KMS-11 (cell line): ENCODE data around the gene SPATA19.

Experiments used
- H2AFZ ChIP-seq: fragments of 200-600 bp; sonication (generic); 2 replicates; pipeline ENCODE4 v1.6.1; 2016; ENCODE audit warnings: antibody characterized with exemption, mixed run types, low read depth
- H3K27ac ChIP-seq: fragments of 200-600 bp; sonication (generic); 2 replicates; pipeline ENCODE4 v1.6.1; 2016; ENCODE audit warnings: mild to moderate bottlenecking, mixed run types
- H3K27me3 ChIP-seq: fragments of 200-600 bp; sonication (generic); 2 replicates; pipeline ENCODE4 v1.6.1; 2017; ENCODE audit warnings: mild to moderate bottlenecking, low read depth, mixed run types, moderate library complexity; ENCODE audit not compliant: insufficient read depth
- H3K36me3 ChIP-seq: fragments of 200-600 bp; sonication (generic); 2 replicates; pipeline ENCODE4 v1.6.1; 2017; ENCODE audit warnings: mild to moderate bottlenecking, mixed run types; ENCODE audit not compliant: insufficient read depth
- H3K4me1 ChIP-seq: fragments of 200-600 bp; sonication (generic); 2 replicates; pipeline ENCODE4 v1.6.1; 2016; ENCODE audit warnings: mild to moderate bottlenecking, low read depth, mixed run types; ENCODE audit not compliant: poor library complexity, severe bottlenecking
- H3K4me2 ChIP-seq: fragments of 200-600 bp; sonication (generic); 2 replicates; pipeline ENCODE4 v1.7.0; 2016; ENCODE audit warnings: mild to moderate bottlenecking, mixed run types
- H3K4me3 ChIP-seq: fragments of 200-600 bp; sonication (generic); IDR thresholded peaks from 2 replicates; pipeline ENCODE4 v1.6.1; 2017; ENCODE audit warnings: low read depth, low read length, mixed read lengths; ENCODE audit not compliant: insufficient read depth
- H3K79me2 ChIP-seq: fragments of 200-600 bp; sonication (generic); 2 replicates; pipeline ENCODE4 v1.6.1; 2016; ENCODE audit warnings: low read depth, mixed run types; ENCODE audit not compliant: insufficient read depth
- H3K9ac ChIP-seq: fragments of 200-600 bp; sonication (generic); 2 replicates; pipeline ENCODE4 v1.6.1; 2016; ENCODE audit warnings: mild to moderate bottlenecking, mixed run types
- H4K20me1 ChIP-seq: fragments of 200-600 bp; sonication (generic); 2 replicates; pipeline ENCODE4 v1.6.1; 2016; ENCODE audit warnings: mild to moderate bottlenecking, mixed run types; ENCODE audit not compliant: insufficient read depth
- TF ChIP-seq, protein P1 (sequence below): fragments of 200-600 bp; sonication (generic); conservative IDR thresholded peaks from 2 replicates; pipeline ENCODE4 v1.6.1; 2017; ENCODE audit warnings: low read depth, mild to moderate bottlenecking, antibody characterized with exemption, low read length, moderate library complexity, mixed read lengths

The SPATA19 gene

DNA sequence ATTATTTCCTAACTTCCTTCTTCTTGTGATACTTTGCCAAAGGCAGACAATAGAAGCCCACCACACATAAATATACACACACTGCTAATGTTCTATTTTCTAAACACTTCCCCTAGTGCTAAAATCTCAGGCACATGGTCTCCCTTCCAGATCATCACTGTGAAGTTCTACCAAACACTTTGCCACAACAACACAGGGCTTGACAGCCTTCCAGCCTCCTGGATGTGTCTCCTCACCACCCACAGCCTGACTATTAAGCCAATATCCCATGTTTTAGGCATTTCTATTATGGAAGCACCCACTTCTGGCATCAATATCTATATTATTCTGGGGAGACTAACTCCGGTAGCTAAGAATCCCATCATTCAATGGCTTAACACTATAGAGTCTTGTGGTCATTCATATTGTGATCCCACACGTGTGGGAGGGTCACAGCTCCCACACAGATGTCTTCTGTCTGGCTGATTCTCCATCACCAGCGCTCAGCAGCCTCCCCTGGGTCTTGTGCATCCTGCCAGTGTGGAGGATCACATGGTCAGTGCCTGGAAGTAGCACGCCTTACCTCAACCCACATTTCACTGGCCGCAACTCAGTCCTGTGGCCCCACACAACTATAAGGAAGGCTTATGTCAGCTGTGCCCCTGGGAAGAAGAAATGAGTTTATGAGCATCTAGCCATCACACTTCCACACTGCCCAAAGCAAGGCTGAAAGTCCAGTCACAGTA is 29.0 kb downstream of the SPATA19 start:
- H3K27me3 ChIP-seq, result no peaks in the 10 kb centered on the region
- H3K4me3 ChIP-seq, result no peak overlapping the region
- H3K36me3 ChIP-seq, result no peaks in the 10 kb centered on the region
- H3K4me2 ChIP-seq, result no peak overlapping the region
- H4K20me1 ChIP-seq, result no peaks in the 10 kb centered on the region
- H3K4me1 ChIP-seq, result no peaks in the 10 kb centered on the region
- TF ChIP-seq, protein P1, sequence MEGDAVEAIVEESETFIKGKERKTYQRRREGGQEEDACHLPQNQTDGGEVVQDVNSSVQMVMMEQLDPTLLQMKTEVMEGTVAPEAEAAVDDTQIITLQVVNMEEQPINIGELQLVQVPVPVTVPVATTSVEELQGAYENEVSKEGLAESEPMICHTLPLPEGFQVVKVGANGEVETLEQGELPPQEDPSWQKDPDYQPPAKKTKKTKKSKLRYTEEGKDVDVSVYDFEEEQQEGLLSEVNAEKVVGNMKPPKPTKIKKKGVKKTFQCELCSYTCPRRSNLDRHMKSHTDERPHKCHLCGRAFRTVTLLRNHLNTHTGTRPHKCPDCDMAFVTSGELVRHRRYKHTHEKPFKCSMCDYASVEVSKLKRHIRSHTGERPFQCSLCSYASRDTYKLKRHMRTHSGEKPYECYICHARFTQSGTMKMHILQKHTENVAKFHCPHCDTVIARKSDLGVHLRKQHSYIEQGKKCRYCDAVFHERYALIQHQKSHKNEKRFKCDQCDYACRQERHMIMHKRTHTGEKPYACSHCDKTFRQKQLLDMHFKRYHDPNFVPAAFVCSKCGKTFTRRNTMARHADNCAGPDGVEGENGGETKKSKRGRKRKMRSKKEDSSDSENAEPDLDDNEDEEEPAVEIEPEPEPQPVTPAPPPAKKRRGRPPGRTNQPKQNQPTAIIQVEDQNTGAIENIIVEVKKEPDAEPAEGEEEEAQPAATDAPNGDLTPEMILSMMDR, result no peak
- H3K79me2 ChIP-seq, result no peaks in the 10 kb centered on the region
- H2AFZ ChIP-seq, result no peak overlapping the region
- no peak overlapping the region for H3K9ac ChIP-seq
- H3K27ac ChIP-seq, result no peak overlapping the region

DNA sequence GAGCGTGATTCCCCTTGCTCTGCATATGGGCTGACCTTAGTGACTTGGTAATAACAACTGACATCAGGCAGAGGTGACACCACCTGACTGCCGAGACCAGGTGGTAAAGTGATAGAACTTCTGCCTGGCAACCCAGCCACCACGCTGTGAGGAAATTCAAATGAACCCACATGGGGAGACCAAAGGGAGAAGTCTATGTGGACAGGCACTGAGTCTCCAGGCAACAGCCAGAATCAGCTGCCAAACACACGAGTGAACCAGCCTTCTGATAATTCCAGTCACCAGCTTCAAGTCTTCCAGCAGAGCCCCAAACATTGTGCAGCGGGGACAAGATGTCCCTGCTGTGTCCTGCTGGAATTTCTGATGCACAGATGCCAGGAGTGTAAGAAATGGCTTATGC is 29.7 kb downstream of the SPATA19 start:
- TF ChIP-seq, protein P1, result no peak
- no peaks in the 10 kb centered on the region for H4K20me1 ChIP-seq
- H3K27ac ChIP-seq, result no peak overlapping the region
- no peaks in the 10 kb centered on the region for H3K36me3 ChIP-seq
- no peak overlapping the region for H2AFZ ChIP-seq
- H3K79me2 ChIP-seq, result no peaks in the 10 kb centered on the region
- H3K4me1 ChIP-seq, result no peaks in the 10 kb centered on the region
- H3K4me2 ChIP-seq, result no peak overlapping the region
- H3K4me3 ChIP-seq, result no peak overlapping the region
- no peaks in the 10 kb centered on the region for H3K27me3 ChIP-seq
- H3K9ac ChIP-seq, result no peak overlapping the region

DNA sequence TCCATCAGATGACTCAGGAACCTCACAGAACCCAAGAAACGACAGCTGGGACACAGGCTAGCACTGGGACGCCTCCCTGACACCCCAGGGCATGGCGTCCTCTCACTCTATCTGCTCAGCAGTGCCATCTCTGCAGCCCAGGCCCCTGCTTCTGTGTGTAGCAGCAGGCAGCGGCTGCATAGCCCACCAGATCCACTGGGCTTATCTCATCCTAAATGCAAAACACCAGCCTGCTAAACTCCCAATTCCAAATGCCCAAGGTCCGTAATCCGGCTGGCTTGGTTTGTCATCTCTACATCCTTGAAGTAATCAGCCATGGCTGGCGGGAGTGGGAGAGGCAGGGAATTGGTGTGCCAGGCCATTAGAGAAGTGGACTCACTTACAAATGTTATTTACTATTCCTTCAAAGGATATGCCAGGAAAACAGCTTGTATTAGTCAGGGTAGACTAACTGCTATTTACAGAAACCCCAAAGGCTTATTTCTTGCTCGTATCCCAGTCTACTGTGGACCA is 30.7 kb downstream of the SPATA19 start:
- Histone ChIP-seq H3K27ac (no peak overlapping the region), H3K36me3 (no peaks in the 10 kb centered on the region), H3K4me2 (no peak overlapping the region), H4K20me1 (no peaks in the 10 kb centered on the region), H2AFZ (no peak overlapping the region), H3K4me1 (no peaks in the 10 kb centered on the region), H3K79me2 (no peaks in the 10 kb centered on the region), H3K27me3 (no peaks in the 10 kb centered on the region), H3K4me3 (no peak overlapping the region), H3K9ac (no peak overlapping the region)
- TF ChIP-seq, protein P1, result no peak

DNA sequence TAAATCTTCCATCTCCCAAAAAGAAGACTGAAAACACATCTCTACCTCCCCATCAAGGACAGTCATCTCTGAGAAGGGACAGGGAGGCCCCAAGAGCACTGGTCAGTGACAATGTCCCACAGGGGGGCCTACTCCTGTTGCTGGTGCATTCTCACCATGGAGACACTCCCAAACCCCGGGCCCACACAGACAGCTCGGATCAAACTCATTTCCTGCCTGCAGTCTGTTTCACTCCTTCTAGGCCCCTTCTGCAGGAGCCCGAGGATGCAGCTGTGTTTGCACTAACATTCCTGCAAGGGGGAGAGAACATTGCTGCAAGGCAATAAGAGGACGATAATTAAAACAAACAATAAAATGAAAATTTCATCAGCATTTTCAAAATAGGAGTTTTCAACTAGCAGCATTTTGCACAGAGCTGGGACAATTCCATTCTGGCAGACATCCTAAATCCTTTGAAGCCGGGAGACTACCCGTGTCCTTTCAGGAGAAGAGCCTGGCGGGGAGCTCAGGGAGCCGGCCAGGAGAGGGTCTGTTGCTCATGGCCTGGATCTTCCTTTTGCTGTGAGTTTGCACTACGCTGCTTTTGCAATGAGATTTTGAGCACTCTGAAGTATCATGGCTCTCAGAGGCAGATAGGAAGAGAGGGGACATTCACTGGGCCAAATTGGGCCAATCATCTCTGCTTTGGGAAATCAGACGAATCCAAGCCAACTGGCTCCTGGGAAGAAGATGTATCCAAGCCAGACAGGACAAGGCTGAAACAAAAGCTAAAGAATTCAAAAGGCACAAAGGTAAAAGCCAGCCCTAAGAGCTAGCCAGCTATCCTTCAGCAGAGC is 33.2 kb downstream of the SPATA19 start:
- TF ChIP-seq, protein P1, result no peak
- Histone ChIP-seq H2AFZ (no peak overlapping the region), H3K79me2 (no peaks in the 10 kb centered on the region), H3K4me1 (no peaks in the 10 kb centered on the region), H4K20me1 (no peaks in the 10 kb centered on the region), H3K4me3 (no peak overlapping the region), H3K27me3 (no peaks in the 10 kb centered on the region), H3K27ac (no peak overlapping the region), H3K4me2 (no peak overlapping the region), H3K9ac (no peak overlapping the region), H3K36me3 (no peaks in the 10 kb centered on the region)
